Spleen (tissue), 11 donors: Measurements from ENCODE around the gene IARS1. TPM values are rescaled to one million over a fixed set of nuclear protein-coding genes. Genes with fewer than 3 reads are reported as not detected.

Source experiments
- DNase-seq: peaks from one replicate; pipeline ENCODE4 v3.0.0-alpha.2; 2020
- H3K27ac ChIP-seq, 8 donors: fragments of 200-600 bp; sonication (generic) in 7 of 8; 1 replicate in 4 of 8; 2 replicates in 4 of 8; pipeline versions ENCODE4 v1.5.0 to v1.8.0; 2016 to 2021; ENCODE audit warnings: inconsistent platforms in 4 of 8, mild to moderate bottlenecking in 4 of 8, moderate library complexity in 1 of 8
- H3K27me3 ChIP-seq, 7 donors: fragments of 200-600 bp; sonication (generic) in 6 of 7; replicated peaks in 1 of 7; 1 replicate in 4 of 7; 2 replicates in 3 of 7; pipeline versions ENCODE4 v1.5.0 to v1.8.0; 2016 to 2021; ENCODE audit warnings: inconsistent platforms in 3 of 7, mild to moderate bottlenecking in 1 of 7
- H3K36me3 ChIP-seq, 6 donors: fragments of 200-600 bp; sonication (generic) in 5 of 6; 1 replicate in 4 of 6; 2 replicates in 2 of 6; pipeline versions ENCODE4 v1.5.0 to v1.8.0; 2016 to 2021; ENCODE audit warnings: inconsistent platforms in 2 of 6
- H3K4me1 ChIP-seq, 6 donors: fragments of 200-600 bp; sonication (generic) in 5 of 6; 1 replicate in 3 of 6; 2 replicates in 3 of 6; pipeline versions ENCODE4 v1.5.0 to v1.8.0; 2016 to 2021; ENCODE audit warnings: inconsistent platforms in 3 of 6
- H3K4me3 ChIP-seq, 8 donors: fragments of 200-600 bp; sonication (generic) in 7 of 8; 1 replicate in 4 of 8; 2 replicates in 4 of 8; pipeline versions ENCODE4 v1.5.0 to v1.8.0; 2016 to 2021; ENCODE audit warnings: inconsistent platforms in 4 of 8, mild to moderate bottlenecking in 4 of 8, moderate library complexity in 2 of 8
- H3K9me3 ChIP-seq, 8 donors: fragments of 200-600 bp; sonication (generic) in 7 of 8; 1 replicate in 4 of 8; 2 replicates in 4 of 8; pipeline versions ENCODE4 v1.5.0 to v1.8.0; 2016 to 2021; ENCODE audit warnings: inconsistent platforms in 4 of 8
- CTCF ChIP-seq, 11 experiments: fragments of 200-600 bp in 7 of 11; fragments of 450-650 bp in 4 of 11; sonication (generic) in 4 of 11; IDR thresholded peaks in 8 of 11; conservative IDR thresholded peaks in 3 of 11; 1 replicate in 7 of 11; 2 replicates in 4 of 11; pipeline versions ENCODE4 v1.4.0 to v1.8.0; 2016 to 2021; ENCODE audit warnings: antibody characterized with exemption in 11 of 11, inconsistent platforms in 4 of 11, mild to moderate bottlenecking in 1 of 11
- POLR2A ChIP-seq, 3 donors: fragments of 450-650 bp; IDR thresholded peaks; one replicate each; pipeline ENCODE4 v1.5.1; 2017; ENCODE audit warnings: antibody characterized with exemption in 3 of 3, mild to moderate bottlenecking in 1 of 3
- POLR2AphosphoS5 ChIP-seq, 3 donors: sonication (generic); formaldehyde crosslinking; IDR thresholded peaks; one replicate each; pipeline ENCODE4 v1.5.1; 2017; ENCODE audit warnings: antibody characterized with exemption in 3 of 3
- WGBS, 5 donors: extraction: QIAGEN DNeasy Blood & Tissue Kit in 3 of 5; methylation state at CpG; one replicate each; pipeline versions ENCODE4 v1.1.5 to v1.1.7; 2013 to 2018; 5-methylcytosine and 5-hydroxymethylcytosine counted together
- intact Hi-C: fragments of 100-400 bp; cut with DNase I; formaldehyde crosslinking; loops from one replicate; pipeline ENCODE4 v1.15.0; 2023; ENCODE audit warnings: low total_unique reads
- polyA plus RNA-seq, 3 donors: library from polyadenylated mRNA; stranded (reverse); fragments of 200-250 nt; gene quantifications; one replicate each; pipeline ENCODE4 v1.2.1, GENCODE V29; 2013
- total RNA-seq, 7 donors: library from RNA; depleted of rRNA in 3 of 7; stranded (reverse); fragments of >200 nt in 3 of 7; fragmentation: NEBNext Ultra II Directional in 4 of 7; extraction: Animal tissue kit (Norgen Biotek cat#: 25700) in 4 of 7; gene quantifications; one replicate each; pipeline versions ENCODE4 v1.1.0 to v1.2.1, GENCODE V29; 2016 to 2021
- donor health status: healthy with polysubstance abuse.
- donor health status: DM: no; HTN: no; CAD: no; lungs with moderate emphysema.
- donor health status: DM: no; HTN: no; CAD: no.
- donor health status: Bipolar disorder and iron deficiency.
- donor health status: healthy.
- donor health status: DM: no; HTN: no; CAD: no.
- donor health status: DM: yes; HTN: yes; CAD: no.

Gene IARS1
- total and polyA plus RNA-seq, 10 donors = 16.0 to 110 (median 61.5) TPM

GRCh38 chr9:92324431-92324830 is 30.9 kb upstream of the IARS1 start:
- Histone ChIP-seq H3K36me3 (peaks cover 5 to 41% (median 37%) of the 10 kb centered on the region in 6 donors), H3K4me3 (peak overlapping the region; percentile 66 to 98 (median 87)), H3K4me1 (peaks cover 14 to 60% (median 29%) of the 10 kb centered on the region in 6 donors), H3K27me3 (no peaks in the 10 kb centered on the region), H3K9me3 (no peaks in the 10 kb centered on the region), H3K27ac (peak overlapping the region in 7 of 8 donors; percentile 90 to 98 (median 97))
- intact Hi-C loops = no loop called here
- no peak for TF ChIP-seq POLR2A (IDR thresholded peaks at IDR 0.05)
- TF ChIP-seq CTCF (IDR thresholded peaks at IDR 0.05 in 8 of 11, conservative IDR thresholded peaks at IDR 0.05 in 3 of 11) = no peak
- no peak for TF ChIP-seq POLR2AphosphoS5 (IDR thresholded peaks at IDR 0.05)
- no peak for DNase-seq
- 5 to 20% (median 13%) methylated on average over 2 of the region's 2 CpGs for WGBS, 5 donors

- TF ChIP-seq CTCF (IDR thresholded peaks at IDR 0.05 in 8 of 11, conservative IDR thresholded peaks at IDR 0.05 in 3 of 11) = no peak
- no peak for TF ChIP-seq POLR2AphosphoS5 (IDR thresholded peaks at IDR 0.05)
- no peak for TF ChIP-seq POLR2A (IDR thresholded peaks at IDR 0.05)
- H3K4me1 ChIP-seq = peaks cover 0 to 11% (median 0%) of the 10 kb centered on the region in 6 donors
- peaks cover 5 to 99% (median 67%) of the 10 kb centered on the region in 6 donors for H3K36me3 ChIP-seq
- intact Hi-C loops = no loop called here
- no peaks in the 10 kb centered on the region for H3K27me3 ChIP-seq
- H3K4me3 ChIP-seq = no peak overlapping the region
- no peaks in the 10 kb centered on the region for H3K9me3 ChIP-seq
- no peak for DNase-seq
- H3K27ac ChIP-seq = no peak overlapping the region
- WGBS, 5 donors = 88 to 95% (median 93%) methylated on average over 5 of the region's 5 CpGs
Measured at GRCh38 chr9:92315456-92315855, 22.0 kb upstream of the IARS1 start.

GRCh38 chr9:92313624-92314012 is 20.1 kb upstream of the IARS1 start:
- TF ChIP-seq CTCF (IDR thresholded peaks at IDR 0.05 in 8 of 11, conservative IDR thresholded peaks at IDR 0.05 in 3 of 11) (no peak), POLR2A (IDR thresholded peaks at IDR 0.05) (no peak), POLR2AphosphoS5 (IDR thresholded peaks at IDR 0.05) (no peak)
- WGBS, 5 donors = 67 to 77% (median 71%) methylated on average over 2 of the region's 2 CpGs
- Histone ChIP-seq H3K4me3 (no peak overlapping the region), H3K27ac (no peak overlapping the region), H3K36me3 (peaks cover 0 to 99% (median 67%) of the 10 kb centered on the region in 6 donors), H3K9me3 (no peaks in the 10 kb centered on the region), H3K4me1 (peaks cover 0 to 11% (median 0%) of the 10 kb centered on the region in 6 donors), H3K27me3 (no peaks in the 10 kb centered on the region)
- intact Hi-C loops = no loop called here
- DNase-seq = no peak

GRCh38 chr9:92312887-92313623 is 19.6 kb upstream of the IARS1 start:
- TF ChIP-seq CTCF (IDR thresholded peaks at IDR 0.05 in 8 of 11, conservative IDR thresholded peaks at IDR 0.05 in 3 of 11) = no peak
- no peak for TF ChIP-seq POLR2A (IDR thresholded peaks at IDR 0.05)
- TF ChIP-seq POLR2AphosphoS5 (IDR thresholded peaks at IDR 0.05) = no peak
- H3K27ac ChIP-seq = no peak overlapping the region
- no peaks in the 10 kb centered on the region for H3K9me3 ChIP-seq
- intact Hi-C loops = no loop called here
- 55 to 72% (median 66%) methylated on average over 6 of the region's 6 CpGs for WGBS, 5 donors
- no peaks in the 10 kb centered on the region for H3K27me3 ChIP-seq
- H3K4me1 ChIP-seq = peaks cover 0 to 11% (median 0%) of the 10 kb centered on the region in 6 donors
- peaks cover 3 to 99% (median 67%) of the 10 kb centered on the region in 6 donors for H3K36me3 ChIP-seq
- DNase-seq = no peak
- H3K4me3 ChIP-seq = no peak overlapping the region
